ENCODE data around the gene NPC1. TPM values are rescaled to one million over a fixed set of nuclear protein-coding genes. Genes with fewer than 3 reads are reported as not detected.
"Not testable (repeated sequence)": the region's sequence is repeated elsewhere in the genome, so short reads cannot be mapped to it uniquely, and the experiment has no call there.

The NPC1 gene
- total RNA-seq, 4 donors from 2014 or later = 16.9 to 73.7 (median 43.6) TPM

- Histone ChIP-seq H3K36me3 (no peaks in the 10 kb centered on the region), H3K27ac (no peak overlapping the region), H3K27me3 (no peaks in the 10 kb centered on the region), H3K4me3 (no peak overlapping the region), H3K9me3 (no peaks in the 10 kb centered on the region), H3K4me1 (peaks cover 0 to 21% (median 9%) of the 10 kb centered on the region in 3 donors)
- DNase-seq = no peak
- 76 to 100% methylated on average over 1 of the region's 1 CpG for WGBS, 2 donors
- intact Hi-C loops (cut with DNase I) = no loop called here
- no peak for TF ChIP-seq POLR2A (IDR thresholded peaks at IDR 0.05)
- TF ChIP-seq, protein P1, sequence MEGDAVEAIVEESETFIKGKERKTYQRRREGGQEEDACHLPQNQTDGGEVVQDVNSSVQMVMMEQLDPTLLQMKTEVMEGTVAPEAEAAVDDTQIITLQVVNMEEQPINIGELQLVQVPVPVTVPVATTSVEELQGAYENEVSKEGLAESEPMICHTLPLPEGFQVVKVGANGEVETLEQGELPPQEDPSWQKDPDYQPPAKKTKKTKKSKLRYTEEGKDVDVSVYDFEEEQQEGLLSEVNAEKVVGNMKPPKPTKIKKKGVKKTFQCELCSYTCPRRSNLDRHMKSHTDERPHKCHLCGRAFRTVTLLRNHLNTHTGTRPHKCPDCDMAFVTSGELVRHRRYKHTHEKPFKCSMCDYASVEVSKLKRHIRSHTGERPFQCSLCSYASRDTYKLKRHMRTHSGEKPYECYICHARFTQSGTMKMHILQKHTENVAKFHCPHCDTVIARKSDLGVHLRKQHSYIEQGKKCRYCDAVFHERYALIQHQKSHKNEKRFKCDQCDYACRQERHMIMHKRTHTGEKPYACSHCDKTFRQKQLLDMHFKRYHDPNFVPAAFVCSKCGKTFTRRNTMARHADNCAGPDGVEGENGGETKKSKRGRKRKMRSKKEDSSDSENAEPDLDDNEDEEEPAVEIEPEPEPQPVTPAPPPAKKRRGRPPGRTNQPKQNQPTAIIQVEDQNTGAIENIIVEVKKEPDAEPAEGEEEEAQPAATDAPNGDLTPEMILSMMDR (IDR thresholded peaks at IDR 0.05) = no peak
Observed at GRCh38 chr18:23493654-23494053, 92.7 kb downstream of the NPC1 start.

DNA sequence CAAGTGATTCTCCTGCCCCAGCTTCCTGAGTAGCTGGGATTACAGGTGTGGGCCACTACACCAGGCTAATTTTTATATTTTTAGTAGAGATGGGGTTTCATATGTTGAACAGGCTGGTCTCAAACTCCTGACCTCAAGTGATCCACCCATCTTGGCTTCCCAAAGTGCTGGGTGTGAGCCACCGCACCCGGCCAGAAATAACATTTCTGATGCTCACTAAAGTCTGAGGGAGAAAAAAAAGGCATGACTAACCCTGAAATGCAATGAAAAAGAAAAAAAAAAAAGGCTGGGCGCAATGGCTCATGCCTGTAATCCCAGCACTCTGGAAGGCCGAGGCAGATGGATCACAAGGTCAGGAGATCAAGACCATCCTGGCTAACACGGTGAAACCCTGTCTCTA lies 96.7 kb downstream of the NPC1 start:
- H3K9me3 ChIP-seq; H3K27me3 ChIP-seq; H3K4me3 ChIP-seq; intact Hi-C loops (cut with DNase I); DNase-seq; H3K27ac ChIP-seq; H3K36me3 ChIP-seq: not testable (repeated sequence)
- WGBS, 2 donors = 75 to 77% methylated on average over 3 to 5 of the region's 5 CpGs
- H3K4me1 ChIP-seq = peaks cover 10 to 27% (median 17%) of the 10 kb centered on the region in 3 donors

GRCh38 chr18:23487738-23488570 lies 98.4 kb downstream of the NPC1 start:
- peak overlapping the region; percentile 66 to 86 (median 80) for H3K27ac ChIP-seq
- DNase-seq = no peak
- peak overlapping the region in 3 of 4 donors; percentile 20 to 45 (median 27) for H3K4me3 ChIP-seq
- intact Hi-C loops (cut with DNase I) = no loop called here
- no peak for TF ChIP-seq POLR2A (IDR thresholded peaks at IDR 0.05)
- TF ChIP-seq, protein P1 (IDR thresholded peaks at IDR 0.05) = no peak
- no peaks in the 10 kb centered on the region for H3K27me3 ChIP-seq
- H3K9me3 ChIP-seq = no peaks in the 10 kb centered on the region
- WGBS, 2 donors = 15 to 21% methylated on average over 11 to 14 of the region's 14 CpGs
- peaks cover 10 to 24% (median 17%) of the 10 kb centered on the region in 3 donors for H3K4me1 ChIP-seq
- H3K36me3 ChIP-seq = peaks cover 0 to 9% (median 0%) of the 10 kb centered on the region in 3 donors

- H3K36me3 ChIP-seq = peaks cover 4 to 35% (median 8%) of the 10 kb centered on the region in 3 donors
- TF ChIP-seq, protein P1 (IDR thresholded peaks at IDR 0.05) = no peak
- no peak for TF ChIP-seq POLR2A (IDR thresholded peaks at IDR 0.05)
- 87 to 88% methylated on average over 6 to 7 of the region's 7 CpGs for WGBS, 2 donors
- intact Hi-C loops (cut with DNase I) = no loop called here
- no peaks in the 10 kb centered on the region for H3K9me3 ChIP-seq
- H3K27me3 ChIP-seq = no peaks in the 10 kb centered on the region
- peaks cover 10 to 24% (median 17%) of the 10 kb centered on the region in 3 donors for H3K4me1 ChIP-seq
- H3K4me3 ChIP-seq = no peak overlapping the region
- no peak overlapping the region for H3K27ac ChIP-seq
- no peak for DNase-seq
Observed at GRCh38 chr18:23485386-23485785, 100.9 kb downstream of the NPC1 start.

- Histone ChIP-seq H3K27ac (no peak overlapping the region), H3K36me3 (peaks cover 4 to 42% (median 15%) of the 10 kb centered on the region in 3 donors), H3K4me3 (no peak overlapping the region), H3K4me1 (peaks cover 10 to 24% (median 17%) of the 10 kb centered on the region in 3 donors), H3K27me3 (no peaks in the 10 kb centered on the region), H3K9me3 (no peaks in the 10 kb centered on the region)
- intact Hi-C loops (cut with DNase I) = no loop called here
- no peak for DNase-seq
- TF ChIP-seq POLR2A (IDR thresholded peaks at IDR 0.05) = no peak
- TF ChIP-seq, protein P1 (IDR thresholded peaks at IDR 0.05) = no peak
- WGBS, 2 donors = 73 to 79% methylated on average over 7 to 8 of the region's 8 CpGs
Observed at GRCh38 chr18:23484561-23485182, 101.6 kb downstream of the NPC1 start.

Small RNA genes lying within 50 kb of the gene (small RNA-seq; reads per million reads assigned to genes)
- gene AC026634.1 (0 reads per million in 4 donors), gene RF00019 (0 reads per million in 4 donors)

Other genes with a start within 250 kb of the NPC1 start
- 100 to 1,000 TPM in 1 of 4 donors, 10 to 100 TPM in 3; 58.4 to 140 (median 84.4) TPM for gene RIOK3, start 133.2 kb downstream of the NPC1 start, total RNA-seq
- 10 to 100 TPM; 16.6 to 20.2 (median 18.4) TPM for gene RMC1, start 83.0 kb downstream of the NPC1 start, total RNA-seq
- 10 to 100 TPM in 2 of 4 donors, 1 to 10 TPM in 2; 2.9 to 10.8 (median 9.2) TPM for gene ANKRD29, start 76.4 kb upstream of the NPC1 start, total RNA-seq
- gene LAMA3, start 102.9 kb upstream of the NPC1 start, total RNA-seq = 10 to 100 TPM; 28.7 to 81.3 (median 44.8) TPM

Data from esophagus squamous epithelium (tissue), 5 donors.